ENCODE results near the gene JADE3.

GRCh38 chrX:46984705-46985104, 72.5 kb downstream of the JADE3 start:
- TF ChIP-seq, protein P1, sequence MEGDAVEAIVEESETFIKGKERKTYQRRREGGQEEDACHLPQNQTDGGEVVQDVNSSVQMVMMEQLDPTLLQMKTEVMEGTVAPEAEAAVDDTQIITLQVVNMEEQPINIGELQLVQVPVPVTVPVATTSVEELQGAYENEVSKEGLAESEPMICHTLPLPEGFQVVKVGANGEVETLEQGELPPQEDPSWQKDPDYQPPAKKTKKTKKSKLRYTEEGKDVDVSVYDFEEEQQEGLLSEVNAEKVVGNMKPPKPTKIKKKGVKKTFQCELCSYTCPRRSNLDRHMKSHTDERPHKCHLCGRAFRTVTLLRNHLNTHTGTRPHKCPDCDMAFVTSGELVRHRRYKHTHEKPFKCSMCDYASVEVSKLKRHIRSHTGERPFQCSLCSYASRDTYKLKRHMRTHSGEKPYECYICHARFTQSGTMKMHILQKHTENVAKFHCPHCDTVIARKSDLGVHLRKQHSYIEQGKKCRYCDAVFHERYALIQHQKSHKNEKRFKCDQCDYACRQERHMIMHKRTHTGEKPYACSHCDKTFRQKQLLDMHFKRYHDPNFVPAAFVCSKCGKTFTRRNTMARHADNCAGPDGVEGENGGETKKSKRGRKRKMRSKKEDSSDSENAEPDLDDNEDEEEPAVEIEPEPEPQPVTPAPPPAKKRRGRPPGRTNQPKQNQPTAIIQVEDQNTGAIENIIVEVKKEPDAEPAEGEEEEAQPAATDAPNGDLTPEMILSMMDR (IDR thresholded peaks at IDR 0.05; ENCODE audit: borderline replicate concordance, extremely low read depth, low read length, poor library complexity, severe bottlenecking), result no peak
- no peak for TF ChIP-seq EZH2 (IDR thresholded peaks at IDR 0.05; ENCODE audit: borderline replicate concordance, low read depth, low read length, severe bottlenecking)

Data from DND-41 (cell line).